GM18502 (cell line): ENCODE results near the gene SRCIN1.
"Not testable (repeated sequence)": the region's sequence is repeated elsewhere in the genome, so short reads cannot be mapped to it uniquely, and the experiment has no call there.

ENCODE experiments used
- ATAC-seq: cut with Tn5 transposase; IDR thresholded peaks from one replicate; pipeline ENCODE4 v1.9.1; 2021; ENCODE audit warnings: mild to moderate bottlenecking; ENCODE audit not compliant: unreplicated experiment, poor library complexity

SRCIN1 gene

GRCh38 chr17:38551121-38551520, 54.6 kb downstream of the SRCIN1 start:
- no peak for ATAC-seq

DNA sequence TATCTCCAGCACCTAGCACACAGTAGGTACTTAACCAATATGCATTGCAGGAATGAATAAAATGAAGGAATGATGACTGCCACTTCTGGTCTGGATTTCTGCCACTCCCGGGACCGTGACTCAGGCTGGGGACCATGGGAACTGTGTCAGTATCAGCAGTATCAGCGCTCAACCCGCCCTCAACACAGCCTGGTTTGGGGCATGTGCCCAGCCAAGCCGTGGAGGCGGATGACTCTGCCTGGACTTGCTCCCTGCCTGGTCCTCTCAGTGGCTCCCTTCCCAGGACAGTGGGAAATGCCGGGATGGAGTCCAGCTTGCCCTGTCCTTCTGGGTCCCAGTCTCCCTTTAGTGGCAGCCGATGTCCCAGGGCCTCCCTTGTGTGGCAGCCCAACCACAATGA, 55.1 kb downstream of the SRCIN1 start:
- ATAC-seq: no peak

GRCh38 chr17:38549285-38549684, 56.5 kb downstream of the SRCIN1 start:
- ATAC-seq: no peak

DNA sequence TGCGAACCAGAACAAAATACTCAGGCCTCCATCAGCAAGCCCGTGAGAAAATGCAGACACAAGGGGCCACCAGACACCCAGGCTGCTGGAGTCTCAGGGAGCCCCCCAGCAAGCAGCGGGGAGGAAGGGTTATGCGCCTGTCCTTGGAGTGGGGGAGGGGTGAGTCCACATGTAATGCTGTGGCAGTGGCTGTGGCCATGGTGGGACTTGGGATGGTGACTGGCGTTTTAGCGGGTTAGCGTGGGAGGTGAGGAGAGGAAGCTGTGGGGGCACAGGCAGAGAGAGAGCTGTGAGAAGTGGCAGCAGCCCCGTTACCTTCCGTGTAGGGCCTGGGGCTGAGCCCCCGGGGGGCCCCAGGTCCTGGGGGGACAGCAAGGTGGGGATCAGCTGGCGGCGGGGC, 58.3 kb downstream of the SRCIN1 start:
- no peak for ATAC-seq

- no peak for ATAC-seq
These were observed 59.4 kb downstream of the SRCIN1 start for GRCh38 chr17:38546396-38546795.

DNA sequence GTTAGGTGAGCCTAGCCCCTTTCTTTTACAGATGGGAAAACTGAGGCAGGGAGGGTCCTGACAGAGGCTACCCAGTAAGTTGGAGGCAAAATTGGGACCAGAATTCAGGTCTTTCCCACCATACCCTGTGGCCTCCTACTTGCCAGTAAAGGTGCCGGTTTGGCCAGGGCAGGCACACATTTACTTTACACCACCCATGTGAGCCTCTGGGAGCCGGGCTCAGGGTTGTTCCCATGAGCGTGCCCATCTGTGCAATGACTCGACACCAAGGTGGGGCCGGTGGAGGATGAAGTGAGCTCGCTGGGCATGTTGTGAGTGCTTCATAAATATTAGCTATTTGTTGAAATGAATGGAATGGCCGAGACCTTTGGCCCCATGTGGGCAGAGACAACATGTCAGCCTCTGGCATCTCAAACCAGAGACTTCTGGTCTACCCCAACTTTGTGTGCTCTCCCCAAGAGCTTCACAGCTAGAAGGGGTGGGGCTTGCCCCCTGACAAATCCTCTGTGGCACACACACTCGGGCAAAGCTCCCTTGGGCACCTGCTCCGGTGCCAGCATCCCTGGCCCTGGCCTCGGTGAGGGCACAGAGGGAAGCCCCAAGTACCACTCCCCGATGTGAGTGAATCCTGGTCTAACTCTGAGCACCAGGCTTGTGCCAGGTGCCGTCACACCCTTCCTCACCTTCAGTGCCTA, 60.1 kb downstream of the SRCIN1 start:
- ATAC-seq: no peak

GRCh38 chr17:38544839-38545209, 60.9 kb downstream of the SRCIN1 start:
- ATAC-seq: no peak

DNA sequence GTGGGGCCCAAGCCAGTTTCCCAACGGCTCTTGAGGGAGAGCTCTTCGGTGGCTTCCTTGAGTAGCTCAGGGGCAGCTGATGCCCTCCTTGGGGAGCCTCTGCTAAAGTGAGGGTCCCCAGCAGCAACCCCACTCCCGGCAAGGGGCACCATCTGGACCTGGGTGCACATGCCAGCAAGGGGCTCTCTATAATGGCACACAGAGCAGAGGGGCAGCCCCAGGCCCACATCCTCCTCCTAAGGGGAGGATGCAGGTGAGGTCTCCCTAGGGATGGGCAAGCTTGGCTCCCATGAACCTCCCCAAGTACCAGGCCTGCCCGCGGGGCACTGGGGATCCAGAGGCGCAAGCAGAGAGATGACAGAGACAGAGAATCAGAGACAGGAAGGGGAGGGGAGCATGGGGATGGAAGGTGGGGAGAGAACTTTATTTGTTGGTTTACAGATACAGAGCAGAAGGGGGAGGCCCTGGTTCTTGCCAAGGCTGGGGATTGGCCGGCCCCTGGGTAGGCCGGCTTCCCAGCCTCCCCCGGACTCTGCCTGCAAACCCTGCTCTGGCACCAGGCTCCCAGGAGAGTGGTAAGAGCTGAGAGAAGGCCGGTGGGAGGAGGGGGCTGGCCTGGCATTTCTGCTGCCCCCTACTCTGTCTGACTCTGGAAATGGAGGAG, 61.4 kb downstream of the SRCIN1 start:
- ATAC-seq: no peak

DNA sequence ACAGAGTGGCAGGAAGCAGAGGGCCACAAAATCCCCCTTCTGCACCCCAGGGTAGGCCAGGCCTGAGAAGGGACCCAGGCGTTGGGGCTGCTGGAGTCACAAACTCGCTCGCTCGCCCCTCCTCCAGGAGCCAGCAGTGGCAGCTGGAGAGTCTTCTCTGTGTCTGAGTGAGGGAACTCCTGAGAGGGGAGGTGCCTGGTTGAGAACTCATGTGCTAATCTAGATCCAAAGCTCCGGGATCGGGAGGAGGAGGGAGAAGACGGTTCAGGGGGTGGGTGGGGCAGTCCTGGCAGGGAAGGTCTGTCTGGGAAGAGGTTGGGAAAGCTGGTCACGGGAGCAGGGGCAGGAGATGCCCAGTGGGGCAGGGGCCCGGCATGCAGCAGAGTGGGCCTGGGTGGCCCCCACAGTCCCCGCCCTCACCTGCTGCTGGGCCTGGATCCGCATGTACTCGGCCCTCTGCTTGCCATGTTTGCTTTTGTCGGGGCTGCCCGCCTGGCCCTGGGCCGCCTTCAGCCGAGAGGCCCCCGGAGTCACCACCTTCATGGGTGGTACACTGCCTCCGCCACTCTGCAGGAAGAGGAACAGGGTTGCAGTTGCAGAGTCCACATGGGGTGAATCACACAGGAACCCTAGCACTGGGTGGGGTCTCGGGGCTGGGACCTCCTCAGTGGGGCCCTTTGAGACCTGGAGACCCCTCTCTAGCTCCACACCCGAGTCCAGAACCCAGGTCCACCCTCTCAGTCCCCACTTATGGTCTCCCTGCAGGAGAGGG, 62.2 kb downstream of the SRCIN1 start:
- ATAC-seq: no peak

DNA sequence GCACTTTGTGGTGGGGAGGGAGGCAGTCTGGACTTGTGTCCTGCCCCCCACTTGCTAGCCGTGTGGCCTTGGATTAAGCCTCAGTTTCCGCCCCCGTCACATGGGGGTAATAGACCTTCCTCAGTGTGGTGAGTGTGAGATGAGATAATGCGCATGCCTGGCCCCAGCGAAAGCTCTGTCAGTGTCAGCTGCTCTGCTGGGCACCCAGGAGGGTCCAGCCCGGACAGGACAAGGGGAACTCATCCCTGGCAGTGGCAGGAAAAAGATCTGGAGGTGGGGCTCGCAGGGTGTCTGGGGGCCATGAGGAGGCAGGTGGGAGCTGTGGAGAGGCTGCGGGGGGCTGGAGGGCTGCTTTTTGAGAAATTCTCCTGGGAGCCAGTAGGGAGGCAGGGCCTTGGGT, 63.5 kb downstream of the SRCIN1 start:
- no peak for ATAC-seq

GRCh38 chr17:38541281-38541680, 64.5 kb downstream of the SRCIN1 start:
- no peak for ATAC-seq

- ATAC-seq: no peak
These were observed 65.2 kb downstream of the SRCIN1 start for GRCh38 chr17:38540514-38541045.

- no peak for ATAC-seq
These were observed 66.4 kb downstream of the SRCIN1 start for GRCh38 chr17:38539386-38539785.

DNA sequence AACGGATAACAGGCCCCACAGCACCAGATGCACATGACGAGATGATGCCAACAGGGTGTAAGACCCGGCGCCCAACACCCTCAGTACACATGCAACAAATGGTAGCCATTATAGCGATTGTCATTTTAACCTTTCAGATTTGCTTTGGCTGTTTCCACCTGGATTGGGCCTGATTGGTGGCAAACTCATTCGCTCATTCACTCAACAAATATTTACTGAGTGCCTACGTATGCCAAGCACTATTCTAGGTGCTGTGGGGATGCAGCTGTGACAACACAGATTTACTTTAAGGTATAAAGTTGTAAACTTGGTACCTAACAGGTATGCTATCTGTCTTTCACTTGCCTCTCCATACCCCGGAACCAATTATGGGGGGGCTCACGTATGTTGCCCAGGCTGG, 66.8 kb downstream of the SRCIN1 start:
- no peak for ATAC-seq

GRCh38 chr17:38536661-38537060, 69.1 kb downstream of the SRCIN1 start:
- ATAC-seq: no peak

DNA sequence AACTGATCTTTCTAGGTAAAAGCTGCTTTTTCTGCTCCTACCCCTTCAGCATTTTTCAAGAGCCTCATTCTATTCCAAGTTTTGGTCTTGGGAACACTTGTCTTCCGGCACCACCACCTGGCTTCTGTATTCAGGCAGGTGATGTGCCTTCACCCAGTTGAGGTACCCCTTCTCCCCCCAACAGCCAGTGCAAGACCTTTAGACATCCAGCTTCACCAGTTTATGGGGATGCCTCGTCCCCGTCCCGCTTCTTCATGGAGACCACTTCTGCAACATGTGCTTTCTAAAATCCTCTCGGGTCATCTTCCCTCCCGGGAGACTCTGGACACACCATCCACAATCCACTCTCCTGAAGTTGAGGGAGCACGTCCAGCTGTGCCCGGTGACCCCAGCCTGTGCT, 69.9 kb downstream of the SRCIN1 start:
- no peak for ATAC-seq

GRCh38 chr17:38534498-38534885, 71.3 kb downstream of the SRCIN1 start:
- no peak for ATAC-seq

GRCh38 chr17:38533866-38534497, 71.8 kb downstream of the SRCIN1 start:
- ATAC-seq: no peak

DNA sequence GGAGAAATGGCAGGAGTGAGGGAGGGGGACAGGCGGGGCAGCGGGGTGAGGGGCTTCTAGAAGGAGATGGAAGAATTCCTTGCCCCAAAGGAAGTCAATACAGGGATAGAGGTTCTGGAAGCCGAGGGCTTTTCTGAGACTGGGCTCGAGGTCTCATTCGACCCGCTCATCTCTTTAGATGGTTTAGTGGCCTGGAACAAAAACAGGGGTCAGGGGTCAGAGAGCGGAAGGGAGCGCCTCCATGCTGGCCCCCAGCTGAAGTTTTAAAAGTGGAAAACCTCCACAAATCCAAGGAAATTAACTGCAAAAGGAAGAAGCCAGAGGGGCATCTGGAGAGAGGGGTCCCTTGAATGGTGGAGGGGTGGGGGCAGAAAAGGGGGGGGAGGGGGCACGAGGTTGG, 72.5 kb downstream of the SRCIN1 start:
- no peak for ATAC-seq

GRCh38 chr17:38532451-38532850, 73.3 kb downstream of the SRCIN1 start:
- no peak for ATAC-seq

DNA sequence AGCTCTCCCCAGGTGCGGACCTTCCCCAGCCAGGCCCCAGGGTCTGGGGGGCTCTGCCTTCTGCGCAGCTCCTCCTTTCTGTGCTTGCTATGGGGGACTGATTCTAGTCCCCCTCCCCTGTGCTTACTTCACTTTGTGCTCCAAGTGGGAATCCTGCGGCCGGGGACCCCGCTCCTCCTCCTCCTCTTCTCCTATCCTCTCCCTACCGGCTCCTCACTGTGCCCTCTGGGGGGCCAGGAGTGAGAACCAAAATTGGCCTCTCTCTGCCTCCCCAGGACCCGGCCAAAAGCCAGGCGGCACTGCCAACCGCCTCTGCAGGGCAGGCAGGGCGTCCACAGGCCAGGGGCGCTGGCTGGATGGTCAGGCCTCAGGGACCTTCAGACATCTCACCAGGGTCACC, 74.0 kb downstream of the SRCIN1 start:
- not testable (repeated sequence) for ATAC-seq
